ENCODE results near the gene PRICKLE4.
"Not testable (repeated sequence)": the region's sequence is repeated elsewhere in the genome, so short reads cannot be mapped to it uniquely, and the experiment has no call there.

The PRICKLE4 gene

DNA sequence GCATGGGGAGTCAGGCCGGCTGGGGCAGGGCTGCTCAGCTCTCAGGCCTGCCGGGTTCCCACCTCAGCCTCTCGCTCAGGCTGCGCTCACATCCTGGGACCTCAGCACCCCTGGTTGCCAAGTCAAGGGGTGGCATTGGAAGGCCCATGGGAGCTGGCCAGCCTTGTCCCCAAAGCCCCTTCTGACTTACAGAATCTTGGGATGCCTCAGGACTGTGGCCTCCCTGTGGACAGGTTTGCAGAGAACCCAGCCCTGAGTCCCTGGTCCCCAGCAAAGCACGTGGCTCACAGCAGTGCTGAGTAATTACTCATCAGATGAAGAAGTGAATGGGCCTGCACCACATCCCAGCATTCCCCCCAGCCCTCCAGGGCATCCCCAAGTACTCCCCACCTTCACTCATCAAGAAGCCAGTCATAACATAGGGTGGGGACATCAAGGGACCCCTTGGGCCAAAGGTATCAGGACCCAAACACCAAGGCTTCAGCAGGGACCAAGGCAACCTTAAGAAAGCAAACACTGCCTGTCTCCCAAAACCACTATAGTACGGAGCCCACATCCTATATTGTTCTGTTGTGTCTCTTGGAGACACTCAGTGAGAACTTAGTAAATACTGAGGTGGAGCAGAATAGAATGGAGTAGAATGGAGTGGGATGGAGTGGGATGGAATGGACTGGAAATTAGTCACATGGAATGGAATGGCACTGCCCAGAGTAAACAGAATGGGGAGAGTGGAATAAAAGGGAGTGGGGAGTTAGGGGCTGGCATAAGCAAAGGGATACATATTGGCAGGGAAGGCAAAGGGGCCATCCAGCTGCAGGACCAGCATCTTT lies 37.0 kb upstream of the PRICKLE4 start:
- in situ Hi-C loops (cut with MboI; ENCODE audit: low sequenced_read_pairs) = no loop called here

DNA sequence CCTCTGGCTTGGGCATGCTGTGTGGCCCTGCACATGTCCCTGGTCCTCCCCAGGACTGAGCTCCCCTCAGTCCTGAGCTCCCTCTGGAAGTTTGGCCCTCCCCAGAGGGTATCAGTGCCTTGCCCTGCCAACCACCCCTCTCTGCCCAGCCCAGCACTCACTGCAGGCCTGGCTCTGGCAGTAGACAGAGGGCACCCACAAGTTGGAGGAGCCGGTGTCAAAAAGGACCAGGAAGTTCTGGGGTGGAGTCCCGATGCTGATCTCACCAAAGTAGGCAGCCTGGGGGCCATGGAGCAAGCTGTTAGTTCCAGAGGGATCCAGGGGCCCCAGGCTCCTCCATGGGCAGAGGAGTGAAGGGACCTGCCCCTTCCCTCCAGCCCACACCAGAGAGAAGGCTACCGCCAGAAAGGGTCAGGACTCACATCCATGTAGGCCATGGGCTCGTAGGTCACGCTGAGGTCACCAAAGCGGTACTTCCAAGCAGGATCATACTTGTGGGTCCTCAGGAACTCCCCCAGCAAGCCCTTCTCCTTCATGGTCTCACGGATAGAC lies 36.3 kb upstream of the PRICKLE4 start:
- in situ Hi-C loops (cut with MboI; ENCODE audit: low sequenced_read_pairs) = no loop called here

DNA sequence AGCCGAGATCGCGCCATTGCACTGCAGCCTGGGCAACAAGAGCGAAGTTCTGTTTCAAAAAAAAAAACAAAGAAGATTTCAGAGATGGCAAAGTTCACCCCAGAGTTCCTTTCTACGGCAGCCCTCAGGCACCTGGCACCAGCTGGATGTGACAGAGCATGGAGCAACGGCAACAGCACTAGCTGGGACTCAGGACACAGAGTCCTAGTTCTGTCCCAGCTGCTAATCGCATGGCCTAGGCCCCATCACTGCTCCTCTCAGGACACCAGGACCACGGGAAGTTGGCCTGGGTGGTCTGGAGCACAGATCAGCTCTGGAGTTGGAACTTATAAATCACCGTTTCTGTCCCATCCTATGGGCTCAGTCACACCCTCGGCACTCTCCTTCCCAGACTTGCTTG lies 34.5 kb upstream of the PRICKLE4 start:
- in situ Hi-C loops (cut with MboI; ENCODE audit: low sequenced_read_pairs) = no loop called here

DNA sequence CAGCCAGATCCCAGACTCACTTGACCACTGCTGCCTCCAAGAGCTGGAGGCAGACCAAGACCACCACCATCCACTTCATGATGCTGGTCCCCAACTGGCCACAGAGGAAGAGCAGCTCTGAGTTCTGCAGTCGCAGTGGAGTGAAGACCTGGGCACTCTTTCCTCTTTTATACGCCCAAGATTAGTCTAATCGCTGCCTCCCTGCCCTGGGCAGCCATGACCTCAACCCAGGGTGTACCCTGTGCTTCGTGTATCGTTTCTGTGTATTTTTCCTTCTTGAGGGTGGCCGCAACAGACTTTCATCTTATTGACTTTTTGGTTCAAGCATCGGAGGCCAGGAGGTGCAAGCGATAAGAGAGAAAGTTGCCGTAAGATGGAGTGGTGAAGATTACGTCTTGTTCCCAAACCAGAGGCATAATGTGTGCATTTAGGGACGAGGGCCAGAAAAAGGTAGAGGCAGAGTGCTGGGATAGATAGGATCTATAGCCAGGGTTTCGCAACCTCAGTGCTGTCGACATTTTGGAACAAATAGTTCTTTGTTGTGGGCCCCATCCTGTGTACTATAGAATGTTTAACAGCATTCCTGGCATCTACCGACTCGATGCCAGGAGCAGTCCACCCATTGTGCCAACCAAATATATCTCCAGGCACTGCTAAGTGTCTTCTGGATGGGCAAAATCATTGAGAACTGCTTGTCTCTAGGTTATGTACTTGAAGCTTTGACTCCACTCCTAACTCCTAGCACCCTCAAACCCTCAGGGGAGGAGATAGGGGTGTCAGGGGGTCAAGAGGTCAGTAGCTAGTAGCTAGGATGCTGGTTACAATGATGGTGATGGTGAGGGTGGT lies 33.1 kb upstream of the PRICKLE4 start, which contains the start of gene PGC:
Gene PGC, minus strand, starts transcription at position 142 of the 846 bp plus-strand sequence. Its CDS starts 63 bp downstream, at position 79.
- in situ Hi-C loops (cut with MboI; ENCODE audit: low sequenced_read_pairs) = no loop called here

DNA sequence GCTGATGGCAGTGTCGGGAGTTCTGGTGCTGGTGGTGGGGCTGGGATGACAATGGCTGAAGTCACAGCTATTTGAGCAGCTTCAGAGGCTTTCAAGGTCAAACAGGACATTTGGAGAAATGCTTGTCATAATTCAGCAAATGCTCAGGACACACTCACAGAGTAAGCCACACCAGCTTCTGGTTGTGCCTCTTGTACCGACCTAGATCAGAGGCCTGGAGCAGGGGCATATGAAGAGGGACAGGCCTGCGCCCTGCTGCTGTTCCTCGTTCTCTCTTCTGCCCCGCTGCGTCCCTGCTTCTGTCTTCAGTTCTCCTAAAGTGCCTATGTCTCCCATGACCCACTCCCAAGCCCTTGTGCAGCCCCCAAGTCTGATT lies 32.5 kb upstream of the PRICKLE4 start:
- in situ Hi-C loops (cut with MboI; ENCODE audit: low sequenced_read_pairs) = no loop called here

DNA sequence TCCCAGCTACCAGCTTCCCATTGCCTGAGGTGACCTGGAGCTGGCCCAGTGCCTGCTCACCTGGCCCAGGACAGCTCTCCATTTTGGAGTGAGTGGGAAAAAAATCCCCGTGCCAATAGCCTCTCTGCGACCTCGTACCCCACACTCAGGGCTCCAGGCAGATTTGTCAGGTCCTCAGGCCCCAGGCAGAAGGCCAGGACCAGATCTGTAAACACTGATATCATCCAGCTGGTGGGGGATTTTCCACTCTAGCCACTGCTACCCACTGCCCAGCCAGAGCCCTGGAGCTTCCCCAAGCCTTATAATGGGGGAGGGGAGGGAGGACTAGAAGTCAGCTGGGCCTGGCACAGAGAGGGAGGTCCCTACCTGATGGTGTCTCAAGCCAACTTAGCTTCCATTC lies 32.0 kb upstream of the PRICKLE4 start:
- in situ Hi-C loops (cut with MboI; ENCODE audit: low sequenced_read_pairs) = no loop called here

DNA sequence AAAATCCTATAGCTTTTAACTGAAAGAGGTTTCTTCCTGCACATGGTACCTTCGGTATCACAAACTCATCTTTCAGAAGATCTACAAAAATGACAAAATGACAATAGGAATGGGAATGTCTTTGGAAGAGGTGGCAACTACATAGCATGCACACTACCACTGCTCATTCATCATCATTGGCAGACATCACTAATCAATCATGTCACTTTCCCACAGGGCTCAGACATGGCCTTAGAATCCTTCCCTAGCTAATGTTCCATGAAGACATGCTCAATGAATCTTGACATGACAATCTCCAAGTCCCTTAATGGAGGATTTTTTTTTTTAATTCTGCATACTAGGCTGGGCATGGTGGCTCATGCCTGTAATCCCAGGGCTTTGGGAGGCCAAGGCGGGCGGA lies 30.2 kb upstream of the PRICKLE4 start:
- in situ Hi-C loops (cut with MboI; ENCODE audit: low sequenced_read_pairs) = no loop called here

DNA sequence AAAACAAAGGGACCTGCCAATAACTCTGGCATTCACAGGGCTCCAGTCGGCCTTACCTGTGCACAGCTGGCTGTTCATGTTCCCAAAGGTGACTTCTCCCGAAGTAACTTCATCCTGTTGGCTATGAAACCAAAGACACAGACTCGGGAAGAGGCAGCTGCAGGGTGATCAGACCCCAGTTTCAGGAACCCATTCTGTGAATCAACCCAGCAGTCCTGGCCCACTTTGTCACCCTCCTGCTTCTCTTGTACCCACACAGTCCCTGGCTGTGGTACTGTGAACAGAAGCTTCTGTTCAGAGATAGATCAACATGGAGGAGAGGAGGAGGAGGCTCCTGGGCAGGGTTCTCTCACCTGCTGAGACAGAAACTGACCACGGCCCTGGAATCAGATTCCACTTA lies 24.7 kb upstream of the PRICKLE4 start:
- in situ Hi-C loops (cut with MboI; ENCODE audit: low sequenced_read_pairs) = no loop called here

DNA sequence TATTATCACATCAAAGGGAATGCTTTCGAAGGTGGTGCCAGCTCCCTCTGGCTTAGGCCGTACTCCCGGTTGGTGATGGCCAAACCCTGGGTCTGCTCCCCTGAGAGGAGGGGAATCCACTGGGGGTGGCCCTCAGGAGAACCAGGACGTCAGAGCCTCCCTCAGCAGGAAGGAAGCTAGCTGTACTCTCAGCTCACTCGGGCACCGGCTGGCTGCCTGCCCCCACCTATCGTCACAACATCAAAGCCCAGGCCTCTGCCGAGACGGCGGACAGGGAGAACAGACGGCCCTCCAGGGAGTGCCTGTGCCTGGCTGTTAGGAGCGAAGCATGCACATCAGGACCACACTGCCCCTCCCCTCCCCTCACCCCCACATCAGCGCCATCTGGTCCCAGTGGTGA lies 24.2 kb upstream of the PRICKLE4 start:
- in situ Hi-C loops (cut with MboI; ENCODE audit: low sequenced_read_pairs) = no loop called here

DNA sequence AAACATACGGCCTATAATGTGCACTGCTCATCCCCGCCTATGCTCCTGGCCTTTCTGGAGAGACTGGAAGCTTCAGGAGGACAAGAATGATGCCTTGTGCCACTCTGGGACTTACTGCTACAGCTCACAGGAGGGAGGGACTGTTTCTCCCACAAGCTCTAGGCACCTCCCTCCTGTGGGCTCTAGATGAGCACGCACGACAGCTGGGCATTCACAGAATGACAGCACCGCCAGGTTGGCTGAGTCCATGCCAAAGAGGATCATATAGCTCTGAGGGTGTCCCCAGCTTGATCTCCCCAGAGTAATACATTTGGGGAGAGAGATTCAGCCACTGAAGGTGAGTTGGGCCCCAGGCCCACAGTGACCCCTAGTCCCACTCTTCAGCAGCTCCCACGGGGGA lies 23.3 kb upstream of the PRICKLE4 start:
- in situ Hi-C loops (cut with MboI; ENCODE audit: low sequenced_read_pairs) = no loop called here

DNA sequence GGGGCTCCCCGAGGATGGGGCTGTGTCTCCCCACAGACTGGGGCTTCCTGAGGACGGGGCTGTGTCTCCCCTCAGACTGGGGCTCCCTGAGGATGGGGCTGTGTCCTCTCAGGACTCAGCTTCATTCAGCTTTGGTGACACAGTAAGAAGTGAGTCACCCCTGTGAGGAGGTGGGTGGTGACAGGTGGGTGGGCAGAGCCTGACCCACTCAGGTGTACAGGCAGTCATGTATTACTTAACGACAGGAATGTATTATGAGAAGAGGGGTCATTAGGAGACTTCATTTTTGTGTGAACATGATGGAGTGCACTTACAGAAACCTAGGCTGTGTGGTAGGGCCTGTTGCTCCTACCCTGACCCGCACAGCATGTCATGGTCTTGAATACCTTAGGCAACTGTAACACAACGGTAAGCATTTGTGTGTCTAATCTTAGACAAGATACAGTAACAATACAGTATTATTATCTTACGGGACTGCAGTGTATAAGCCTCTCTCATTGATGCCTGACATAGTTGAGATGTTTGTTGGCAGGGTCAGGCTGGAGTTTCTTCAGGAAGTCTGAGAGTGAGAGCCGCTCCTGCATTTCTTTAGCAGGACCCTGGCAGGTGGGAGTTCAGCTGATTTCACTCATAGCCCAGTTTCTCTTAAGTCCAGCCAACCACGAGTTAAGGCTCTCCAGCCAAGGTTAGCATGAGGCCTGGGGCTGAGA lies 22.5 kb upstream of the PRICKLE4 start:
- in situ Hi-C loops (cut with MboI; ENCODE audit: low sequenced_read_pairs) = no loop called here

DNA sequence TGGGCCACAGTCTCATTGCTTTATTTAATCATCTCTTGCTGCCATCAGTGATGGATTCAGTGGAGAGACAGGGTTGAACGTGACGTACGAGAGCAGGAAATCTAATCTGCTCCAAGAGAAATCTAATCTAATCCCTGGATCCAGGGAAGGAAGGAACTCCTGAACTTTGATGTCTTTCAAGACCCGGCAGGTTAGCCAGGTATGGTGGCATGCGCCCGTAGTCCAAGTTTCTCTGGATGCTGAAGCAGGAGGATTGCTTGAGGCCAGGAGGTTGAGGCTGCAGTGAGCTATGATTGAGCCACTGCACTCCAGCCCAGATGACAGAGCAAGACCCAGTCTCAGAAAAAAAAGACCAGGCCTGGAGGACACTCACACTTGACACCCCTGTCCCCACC lies 21.9 kb upstream of the PRICKLE4 start:
- in situ Hi-C loops (cut with MboI; ENCODE audit: low sequenced_read_pairs) = no loop called here

DNA sequence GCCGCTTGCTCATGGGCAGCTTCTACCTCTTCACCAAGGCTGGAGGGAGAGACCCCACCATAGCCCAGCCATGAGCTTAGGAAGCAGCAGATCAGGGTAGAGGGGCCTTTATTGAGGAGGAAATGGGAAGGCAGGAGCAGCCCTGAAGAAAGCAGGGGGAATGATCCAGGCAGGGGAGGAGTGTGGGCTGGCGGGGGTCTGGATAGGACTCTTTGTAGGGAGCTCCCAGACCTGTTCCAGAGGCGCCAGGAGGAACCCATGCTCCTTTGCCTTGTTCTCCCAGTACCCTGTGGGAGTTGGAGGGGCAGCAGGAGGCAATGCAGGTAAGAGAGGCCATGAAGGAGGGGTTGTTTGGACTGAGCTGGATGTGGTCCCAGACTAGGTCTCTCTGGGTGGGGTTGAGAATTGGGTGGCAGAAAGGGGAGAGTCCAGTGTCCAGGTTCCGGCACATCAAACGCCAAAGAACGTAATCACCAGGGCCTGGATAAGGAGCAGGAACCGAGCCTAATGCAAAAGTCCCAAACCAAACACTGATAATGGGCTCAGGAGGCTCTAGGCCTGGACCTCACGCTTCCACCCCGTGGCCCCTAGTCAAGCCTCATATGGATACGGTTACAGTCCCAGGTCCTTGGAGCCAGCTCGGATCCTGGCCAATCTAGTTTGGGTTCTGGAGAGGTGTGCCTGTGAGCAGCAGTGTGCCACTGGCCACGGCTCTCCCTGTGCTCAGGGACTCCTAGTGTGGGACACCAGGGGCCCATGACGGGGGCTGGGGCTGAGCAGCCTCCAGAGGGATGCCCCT lies 21.3 kb upstream of the PRICKLE4 start:
- in situ Hi-C loops (cut with MboI; ENCODE audit: low sequenced_read_pairs) = no loop called here

DNA sequence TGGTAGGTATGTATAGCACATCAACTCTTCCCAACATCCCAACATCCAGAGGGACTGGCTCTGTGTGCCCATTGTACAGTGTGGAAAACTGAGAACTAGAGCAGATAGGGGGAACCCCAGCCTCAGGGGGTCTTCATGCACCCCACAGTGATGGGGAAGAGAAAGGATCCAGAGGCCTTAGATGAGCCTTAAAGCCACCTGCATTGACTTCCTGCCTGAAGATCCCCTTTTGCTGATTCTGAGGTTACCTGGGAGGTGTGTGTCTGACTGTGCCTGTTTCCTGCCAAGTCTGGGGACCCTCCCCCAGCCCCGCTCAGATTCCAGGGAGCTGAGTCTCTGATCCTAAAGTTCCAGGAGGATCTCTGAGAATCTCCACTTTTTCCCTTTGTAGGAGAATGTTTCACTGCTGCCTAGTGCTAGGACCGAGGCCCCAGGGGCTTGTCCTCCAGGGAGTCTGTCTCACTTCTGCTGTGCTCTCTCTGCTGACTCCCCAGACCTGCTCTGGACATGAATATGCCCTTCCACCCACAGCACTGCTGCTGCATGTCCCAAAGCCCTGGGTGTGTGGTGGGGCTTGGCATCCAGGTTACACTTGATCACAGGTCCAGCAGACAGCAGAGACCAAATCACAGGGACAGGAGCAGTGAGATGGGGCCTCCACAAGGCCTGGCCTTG lies 20.5 kb upstream of the PRICKLE4 start:
- in situ Hi-C loops (cut with MboI; ENCODE audit: low sequenced_read_pairs) = no loop called here

DNA sequence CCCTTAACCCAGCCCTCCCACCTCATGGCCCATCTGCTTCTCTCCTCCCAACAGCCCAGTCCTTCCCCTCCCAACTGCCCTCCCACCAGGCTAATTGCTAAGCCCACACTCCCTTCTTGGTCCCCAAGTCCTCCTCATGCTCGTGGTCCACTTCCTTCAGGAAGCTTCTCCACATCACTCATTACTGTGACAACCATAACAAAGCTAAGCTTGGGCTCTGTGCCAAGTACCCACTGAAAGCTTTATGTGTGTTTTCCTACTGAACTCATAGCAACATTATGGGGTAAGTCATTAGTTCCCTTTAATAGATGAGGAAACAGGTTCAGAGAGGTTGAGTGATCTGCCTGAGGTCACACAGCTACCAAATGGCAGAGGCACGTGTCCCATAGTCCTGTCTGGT lies 17.1 kb upstream of the PRICKLE4 start:
- in situ Hi-C loops (cut with MboI; ENCODE audit: low sequenced_read_pairs) = no loop called here

DNA sequence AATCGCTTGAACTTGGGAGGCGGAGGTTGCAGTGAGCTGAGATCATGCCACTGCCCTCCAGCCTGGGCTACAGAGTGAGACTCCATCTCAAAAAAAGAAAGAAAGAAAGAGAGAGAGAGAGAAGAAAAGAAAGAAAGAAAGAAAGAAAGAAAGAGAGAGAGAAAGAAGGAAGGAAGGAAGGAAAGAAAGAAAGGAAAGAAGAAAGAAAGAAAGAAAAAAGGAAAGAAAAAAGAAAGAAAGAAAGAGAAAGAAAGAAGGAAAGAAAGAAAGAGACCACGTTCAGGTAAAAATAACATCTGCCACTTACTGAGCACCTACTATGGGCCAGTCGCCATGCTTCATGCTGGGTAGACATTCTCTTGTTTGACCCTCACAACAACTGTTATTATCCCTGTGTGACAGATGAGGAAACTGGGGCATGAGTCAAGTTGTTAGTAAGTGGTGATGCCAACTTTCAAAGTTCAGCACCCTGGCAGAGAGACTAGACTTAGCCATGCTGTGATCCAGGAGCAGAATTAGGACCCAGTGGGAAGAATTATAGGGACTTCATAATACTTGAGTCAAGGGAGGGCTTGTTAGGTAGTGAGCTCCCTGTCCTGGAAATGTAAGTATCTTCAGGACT lies 14.4 kb upstream of the PRICKLE4 start:
- in situ Hi-C loops (cut with MboI; ENCODE audit: low sequenced_read_pairs) = not testable (repeated sequence)

DNA sequence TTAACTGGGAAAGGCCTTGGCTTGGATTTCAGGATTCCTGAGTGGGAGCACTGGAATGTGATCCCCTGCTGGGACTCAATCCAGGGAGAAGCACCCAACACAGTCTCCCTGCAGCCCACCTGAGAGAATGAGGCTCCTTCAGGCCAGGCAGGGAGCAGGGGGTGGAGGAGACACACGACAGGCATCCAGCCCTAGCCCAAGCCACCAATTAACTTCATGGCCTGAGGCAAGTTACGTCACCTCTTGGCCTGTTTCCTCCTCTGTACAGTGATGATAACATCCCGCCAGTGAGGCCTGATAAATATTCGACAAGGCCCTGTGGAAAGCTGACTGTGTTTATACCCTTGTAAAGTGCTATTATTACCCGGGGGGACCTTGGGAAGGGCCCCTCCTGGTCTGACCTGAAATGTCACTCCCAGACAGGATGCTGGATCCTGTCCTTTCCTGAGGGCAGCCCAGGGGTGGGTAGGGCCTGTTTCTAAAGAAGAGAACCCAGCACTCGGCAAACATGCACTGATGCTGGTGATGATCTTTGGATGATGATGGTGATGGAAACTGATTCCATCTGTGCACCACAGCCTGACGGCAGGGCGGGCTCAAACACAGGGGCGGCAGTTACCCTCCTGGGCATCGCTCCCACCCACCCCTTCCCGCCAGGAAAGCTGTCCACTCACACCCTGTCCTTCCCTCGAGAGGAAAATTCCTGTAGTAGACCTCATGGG lies 13.3 kb upstream of the PRICKLE4 start:
- in situ Hi-C loops (cut with MboI; ENCODE audit: low sequenced_read_pairs) = no loop called here

DNA sequence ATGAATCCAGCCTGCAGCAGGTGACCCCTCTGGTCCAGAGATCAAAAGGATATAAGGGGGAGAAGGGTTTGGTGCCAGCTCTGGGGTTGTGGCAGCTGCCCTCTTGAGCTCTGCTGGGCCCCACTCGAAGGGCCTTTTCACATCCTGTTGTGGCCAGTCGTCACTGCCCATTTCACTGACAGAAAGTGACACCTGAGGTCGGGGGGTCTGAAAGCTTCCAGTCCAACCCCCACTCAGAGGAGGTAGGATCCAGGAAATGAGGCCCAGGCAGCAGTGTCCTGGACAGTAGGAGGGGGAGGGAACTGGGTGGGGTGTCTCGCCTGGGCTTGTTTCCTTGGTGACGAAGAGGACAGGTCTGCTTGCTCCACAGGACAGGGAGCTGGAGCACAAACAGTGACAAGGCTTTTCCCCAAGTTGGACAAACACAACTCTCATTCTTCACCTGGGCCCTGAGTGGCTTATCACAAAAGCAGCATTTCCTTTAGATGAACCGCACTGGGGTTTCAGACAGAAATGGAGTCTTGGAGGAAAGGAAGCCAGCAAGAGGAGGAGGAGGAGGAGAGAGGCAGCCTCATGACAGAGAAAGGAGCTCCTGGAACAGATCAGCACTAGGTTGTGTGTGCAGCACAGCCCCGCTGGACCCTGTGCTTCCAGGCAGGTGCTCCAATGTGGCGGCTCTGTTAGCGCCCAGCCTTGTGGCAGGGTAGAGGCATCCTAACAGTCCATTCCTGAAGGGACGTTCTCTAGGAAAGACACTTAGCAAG lies 11.9 kb upstream of the PRICKLE4 start:
- in situ Hi-C loops (cut with MboI; ENCODE audit: low sequenced_read_pairs) = no loop called here
